GM12872 (cell line): ENCODE results near the gene NAT9.

Experiments used
- TF ChIP-seq, protein P1 (sequence below): IDR thresholded peaks from 3 replicates; pipeline ENCODE4 v1.5.1; 2011; ENCODE audit warnings: low read depth, mild to moderate bottlenecking, low read length, moderate library complexity; ENCODE audit not compliant: insufficient read depth

The NAT9 gene

DNA sequence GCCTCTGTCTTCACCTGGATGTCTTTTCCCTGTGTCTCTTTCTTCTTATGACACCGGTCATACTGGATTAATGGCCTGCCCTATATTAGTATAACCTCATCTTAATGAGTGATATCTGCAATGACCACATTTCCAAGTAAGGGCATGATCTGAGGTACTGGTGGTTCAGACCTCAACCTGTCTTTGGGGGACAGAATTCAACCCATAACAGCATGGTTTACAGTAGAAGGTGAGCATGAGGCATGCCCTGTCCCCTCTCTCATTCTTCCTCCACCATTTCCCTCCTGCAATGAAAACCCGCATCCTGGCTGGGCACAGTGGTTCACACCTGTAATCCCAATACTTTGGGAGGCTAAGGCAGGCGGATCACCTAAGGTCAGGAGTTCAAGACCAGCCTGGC, 41.9 kb downstream of the NAT9 start:
- TF ChIP-seq, protein P1, sequence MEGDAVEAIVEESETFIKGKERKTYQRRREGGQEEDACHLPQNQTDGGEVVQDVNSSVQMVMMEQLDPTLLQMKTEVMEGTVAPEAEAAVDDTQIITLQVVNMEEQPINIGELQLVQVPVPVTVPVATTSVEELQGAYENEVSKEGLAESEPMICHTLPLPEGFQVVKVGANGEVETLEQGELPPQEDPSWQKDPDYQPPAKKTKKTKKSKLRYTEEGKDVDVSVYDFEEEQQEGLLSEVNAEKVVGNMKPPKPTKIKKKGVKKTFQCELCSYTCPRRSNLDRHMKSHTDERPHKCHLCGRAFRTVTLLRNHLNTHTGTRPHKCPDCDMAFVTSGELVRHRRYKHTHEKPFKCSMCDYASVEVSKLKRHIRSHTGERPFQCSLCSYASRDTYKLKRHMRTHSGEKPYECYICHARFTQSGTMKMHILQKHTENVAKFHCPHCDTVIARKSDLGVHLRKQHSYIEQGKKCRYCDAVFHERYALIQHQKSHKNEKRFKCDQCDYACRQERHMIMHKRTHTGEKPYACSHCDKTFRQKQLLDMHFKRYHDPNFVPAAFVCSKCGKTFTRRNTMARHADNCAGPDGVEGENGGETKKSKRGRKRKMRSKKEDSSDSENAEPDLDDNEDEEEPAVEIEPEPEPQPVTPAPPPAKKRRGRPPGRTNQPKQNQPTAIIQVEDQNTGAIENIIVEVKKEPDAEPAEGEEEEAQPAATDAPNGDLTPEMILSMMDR, result no peak

DNA sequence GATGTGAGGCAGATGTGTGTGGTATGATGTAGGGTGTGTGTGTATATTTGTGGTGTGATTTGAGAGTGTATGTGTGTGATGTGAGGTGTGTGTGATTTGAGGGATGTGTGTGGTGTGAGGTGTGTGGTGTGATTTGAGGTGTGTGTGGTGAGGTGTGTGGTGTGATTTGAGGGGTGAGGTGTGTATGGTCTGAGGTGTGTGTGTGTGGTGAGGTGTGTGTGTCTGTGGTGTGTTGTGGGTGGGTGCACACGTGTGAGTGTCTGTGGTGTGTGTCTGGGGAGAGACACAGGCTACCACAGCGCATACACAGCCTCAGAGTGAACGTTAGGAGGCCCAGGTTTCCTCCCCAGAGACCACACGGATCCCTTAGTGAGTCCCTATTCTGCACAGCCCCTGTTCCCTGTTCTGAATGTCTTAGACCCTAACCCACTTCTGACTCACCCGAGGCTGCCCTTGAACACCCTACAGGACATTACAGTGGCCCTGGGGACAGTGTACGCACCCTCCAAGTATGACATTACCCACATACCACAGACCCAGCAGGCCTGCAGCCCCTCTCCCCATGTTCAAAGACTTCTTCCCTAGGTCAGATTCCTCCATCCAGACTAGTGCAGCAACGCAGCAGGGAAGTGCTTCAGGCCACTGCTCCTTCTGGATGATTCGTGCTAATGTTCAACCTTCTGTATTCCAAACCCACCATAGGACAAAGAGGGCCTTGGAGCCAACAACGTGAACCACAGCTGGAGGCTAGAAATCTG, 42.6 kb downstream of the NAT9 start:
- TF ChIP-seq, protein P1, result no peak

DNA sequence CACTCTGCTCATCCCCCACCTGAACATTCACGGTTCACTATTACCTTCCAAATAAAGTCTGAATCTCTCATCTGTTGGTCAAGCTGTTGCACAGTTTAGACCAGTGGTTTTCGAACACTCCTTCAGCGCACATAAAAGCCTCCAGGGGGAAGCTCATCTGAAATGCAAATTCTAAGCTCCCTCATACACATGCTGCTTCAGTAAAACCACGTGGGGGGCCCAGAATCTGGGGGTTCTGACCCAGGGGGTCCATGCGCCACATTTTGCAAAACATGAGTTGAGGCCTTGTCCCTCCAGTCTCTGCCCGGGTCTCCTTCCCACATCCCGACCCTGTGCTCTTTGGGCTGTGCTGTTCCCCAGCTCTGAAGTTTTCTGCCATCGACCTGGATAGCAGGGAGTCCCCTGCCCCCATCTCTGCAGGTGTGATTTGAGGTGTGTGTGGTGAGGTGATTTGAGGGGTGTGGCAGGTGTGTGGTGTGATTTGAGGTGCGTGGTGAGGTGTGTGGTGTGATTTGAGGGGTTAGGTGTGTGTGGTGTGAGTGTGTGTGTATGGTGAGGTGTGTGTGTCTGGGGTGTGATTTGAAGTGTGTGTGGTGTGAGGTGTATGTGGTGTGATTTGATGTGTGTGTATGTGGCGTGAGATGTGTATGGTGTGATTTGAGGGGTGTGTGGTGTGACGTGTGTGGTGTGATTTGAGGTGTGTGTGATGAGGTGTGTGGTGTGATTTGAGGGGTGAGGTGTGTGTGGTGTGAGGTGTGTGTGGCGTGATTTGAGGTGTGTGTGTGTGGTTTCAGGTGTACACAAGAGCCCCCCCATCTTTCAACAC, 43.9 kb downstream of the NAT9 start:
- TF ChIP-seq, protein P1, result no peak

DNA sequence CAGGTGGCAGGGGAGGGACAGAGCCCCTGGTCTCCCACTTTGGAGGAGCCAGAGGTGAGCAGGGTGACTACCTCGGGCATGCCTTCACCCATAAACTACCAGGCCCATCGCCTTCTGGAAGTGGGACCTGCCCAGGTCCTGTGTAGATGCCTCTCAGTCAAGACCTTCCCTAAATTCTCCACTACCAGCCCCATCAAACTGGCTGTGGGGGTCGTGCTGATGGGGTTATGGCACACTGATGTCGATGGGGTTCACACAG, 44.9 kb downstream of the NAT9 start:
- TF ChIP-seq, protein P1, result no peak

DNA sequence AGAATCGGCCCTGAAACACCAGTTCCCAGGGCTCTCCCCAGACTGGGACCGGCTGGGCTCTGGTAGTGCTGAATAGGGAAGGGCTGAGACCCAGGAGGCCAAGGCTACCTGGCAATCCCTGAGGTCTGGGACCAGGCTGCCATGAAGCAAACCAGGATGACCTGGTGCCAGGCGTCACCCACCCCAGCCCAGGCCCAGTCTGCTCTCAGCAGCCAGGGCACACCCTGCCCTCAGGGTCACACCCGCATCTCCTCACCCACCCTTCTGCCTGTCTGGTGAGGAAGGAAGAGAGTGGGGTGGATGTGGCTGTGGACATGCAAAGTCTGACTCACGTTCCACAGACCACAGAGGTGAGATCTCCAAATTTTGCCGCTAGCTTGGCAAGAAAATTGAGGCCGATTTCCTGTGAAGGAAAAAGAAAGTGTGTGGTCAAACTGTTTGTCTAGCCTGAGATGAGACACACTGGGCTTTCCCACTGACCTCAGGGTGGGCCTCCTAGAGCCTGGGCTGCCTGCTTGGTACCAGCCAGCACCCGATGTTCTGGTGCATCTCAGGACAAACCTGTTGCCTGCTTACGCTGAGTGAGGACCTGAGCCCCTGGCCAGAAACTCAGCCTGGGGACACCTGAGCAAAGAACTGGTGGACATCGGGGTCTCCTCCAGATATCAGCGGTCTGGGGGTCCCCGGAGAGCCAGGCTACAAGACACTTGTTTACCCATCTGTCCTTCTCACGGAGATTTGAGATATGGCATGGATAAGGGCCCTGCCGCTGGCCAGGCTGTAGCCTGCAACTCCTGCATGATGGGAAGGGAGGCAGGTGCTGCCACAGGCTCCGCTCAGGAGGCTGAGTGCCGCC, 45.4 kb downstream of the NAT9 start:
- TF ChIP-seq, protein P1, result no peak

DNA sequence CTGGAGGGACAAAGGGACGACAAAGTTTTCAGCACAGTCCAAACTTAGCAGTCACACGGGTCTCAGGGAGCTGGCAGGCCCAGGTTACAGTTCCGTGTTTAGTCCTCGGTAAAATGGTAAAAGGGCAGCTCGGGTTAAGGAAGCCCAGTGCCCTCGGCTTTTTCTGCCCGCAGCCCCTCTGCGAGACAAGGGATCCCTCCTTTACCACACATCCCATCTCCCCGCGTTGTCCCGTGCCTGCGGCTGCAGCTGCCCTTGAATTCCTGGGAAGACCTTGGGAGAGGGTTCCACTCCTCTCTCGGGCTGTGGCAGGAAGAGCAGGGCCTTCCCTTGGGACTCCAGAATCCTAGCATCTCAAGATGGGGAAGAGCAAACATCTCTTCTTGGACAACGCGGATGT, 46.3 kb downstream of the NAT9 start:
- TF ChIP-seq, protein P1, result no peak

DNA sequence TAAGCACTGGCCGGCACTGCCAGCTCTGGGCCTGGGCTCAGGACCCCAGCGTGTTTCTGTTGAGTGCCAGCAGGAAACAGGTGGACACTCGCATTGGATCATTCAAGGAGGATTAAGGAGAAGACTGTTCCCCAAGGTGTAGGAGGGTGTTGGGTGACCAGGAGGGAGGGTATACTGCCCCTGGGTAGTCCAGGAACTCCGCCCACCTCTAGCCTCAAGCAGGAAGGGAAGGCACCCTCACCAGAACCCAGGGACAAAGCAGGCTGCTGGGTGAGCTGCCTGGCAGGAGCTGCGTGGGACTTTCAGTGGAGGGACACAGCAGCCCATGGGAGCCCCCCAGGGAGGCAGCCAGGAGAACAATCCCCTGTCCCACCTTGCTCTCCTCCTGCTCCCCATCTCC, 46.8 kb downstream of the NAT9 start:
- TF ChIP-seq, protein P1, result no peak
